PFSK-1 (cell line): ENCODE data around the gene TNRC18.

Experiments
- SIN3A ChIP-seq: IDR thresholded peaks from 2 replicates; pipeline ENCODE4 v1.6.1; 2012; ENCODE audit warnings: mild to moderate bottlenecking, low read length, moderate library complexity, borderline replicate concordance; ENCODE audit not compliant: insufficient read depth
- TF ChIP-seq, protein P1 (sequence below), 2 experiments: IDR thresholded peaks; 2 replicates each; pipeline versions ENCODE4 v1.6.1 to v1.8.0; 2011 to 2012; ENCODE audit warnings: low read depth in 2 of 2, low read length in 2 of 2, control low read depth in 1 of 2, inconsistent platforms in 1 of 2, mild to moderate bottlenecking in 1 of 2, moderate library complexity in 1 of 2; ENCODE audit not compliant: insufficient read depth in 1 of 2

DNA sequence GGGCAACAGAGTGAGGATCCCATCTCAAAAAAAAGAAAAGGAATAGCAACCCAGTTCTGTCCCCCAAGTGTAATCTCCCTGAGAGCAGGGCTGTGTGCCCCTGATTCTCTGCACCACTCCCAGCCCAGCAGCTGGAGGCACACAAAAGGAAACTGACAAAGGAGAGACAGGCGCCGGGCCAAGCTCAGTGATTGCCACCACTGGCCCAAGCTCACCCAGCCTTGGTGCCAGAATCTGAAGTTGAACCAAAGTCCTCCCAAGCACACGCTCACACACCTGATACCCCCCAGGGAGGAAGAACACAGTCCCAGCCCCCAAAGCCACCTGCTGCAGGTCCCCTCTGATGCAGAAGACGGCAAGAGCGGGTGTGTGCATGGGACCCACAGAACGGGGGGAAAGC is 50.3 kb downstream of the TNRC18 start:
- TF ChIP-seq, protein P1, sequence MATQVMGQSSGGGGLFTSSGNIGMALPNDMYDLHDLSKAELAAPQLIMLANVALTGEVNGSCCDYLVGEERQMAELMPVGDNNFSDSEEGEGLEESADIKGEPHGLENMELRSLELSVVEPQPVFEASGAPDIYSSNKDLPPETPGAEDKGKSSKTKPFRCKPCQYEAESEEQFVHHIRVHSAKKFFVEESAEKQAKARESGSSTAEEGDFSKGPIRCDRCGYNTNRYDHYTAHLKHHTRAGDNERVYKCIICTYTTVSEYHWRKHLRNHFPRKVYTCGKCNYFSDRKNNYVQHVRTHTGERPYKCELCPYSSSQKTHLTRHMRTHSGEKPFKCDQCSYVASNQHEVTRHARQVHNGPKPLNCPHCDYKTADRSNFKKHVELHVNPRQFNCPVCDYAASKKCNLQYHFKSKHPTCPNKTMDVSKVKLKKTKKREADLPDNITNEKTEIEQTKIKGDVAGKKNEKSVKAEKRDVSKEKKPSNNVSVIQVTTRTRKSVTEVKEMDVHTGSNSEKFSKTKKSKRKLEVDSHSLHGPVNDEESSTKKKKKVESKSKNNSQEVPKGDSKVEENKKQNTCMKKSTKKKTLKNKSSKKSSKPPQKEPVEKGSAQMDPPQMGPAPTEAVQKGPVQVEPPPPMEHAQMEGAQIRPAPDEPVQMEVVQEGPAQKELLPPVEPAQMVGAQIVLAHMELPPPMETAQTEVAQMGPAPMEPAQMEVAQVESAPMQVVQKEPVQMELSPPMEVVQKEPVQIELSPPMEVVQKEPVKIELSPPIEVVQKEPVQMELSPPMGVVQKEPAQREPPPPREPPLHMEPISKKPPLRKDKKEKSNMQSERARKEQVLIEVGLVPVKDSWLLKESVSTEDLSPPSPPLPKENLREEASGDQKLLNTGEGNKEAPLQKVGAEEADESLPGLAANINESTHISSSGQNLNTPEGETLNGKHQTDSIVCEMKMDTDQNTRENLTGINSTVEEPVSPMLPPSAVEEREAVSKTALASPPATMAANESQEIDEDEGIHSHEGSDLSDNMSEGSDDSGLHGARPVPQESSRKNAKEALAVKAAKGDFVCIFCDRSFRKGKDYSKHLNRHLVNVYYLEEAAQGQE (IDR thresholded peaks at IDR 0.05; ENCODE audit: insufficient read depth in 1 of 2, low read depth in 2 of 2, low read length in 2 of 2): no peak
- no peak for TF ChIP-seq SIN3A
